Thyroid gland (tissue), 4 donors: ENCODE data around the gene FOXP3.

Experiments used
- POLR2A ChIP-seq, 2 donors: fragments of 450-650 bp; IDR thresholded peaks; one replicate each; pipeline ENCODE4 v1.6.1; 2017; ENCODE audit warnings: antibody characterized with exemption in 2 of 2, mild to moderate bottlenecking in 2 of 2, moderate library complexity in 1 of 2
- TF ChIP-seq, protein P1 (sequence below), 6 experiments: fragments of 200-600 bp in 3 of 6; fragments of 450-650 bp in 3 of 6; sonication (generic) in 3 of 6; IDR thresholded peaks; one replicate each; pipeline ENCODE4 v1.5.1; 2016 to 2019; ENCODE audit warnings: antibody characterized with exemption in 6 of 6, mild to moderate bottlenecking in 2 of 6, inconsistent platforms in 1 of 6, moderate library complexity in 1 of 6

GRCh38 chrX:49203536-49203935 is 61.0 kb downstream of the FOXP3 start:
- no peak for TF ChIP-seq POLR2A (IDR thresholded peaks at IDR 0.05)
- TF ChIP-seq, protein P1, sequence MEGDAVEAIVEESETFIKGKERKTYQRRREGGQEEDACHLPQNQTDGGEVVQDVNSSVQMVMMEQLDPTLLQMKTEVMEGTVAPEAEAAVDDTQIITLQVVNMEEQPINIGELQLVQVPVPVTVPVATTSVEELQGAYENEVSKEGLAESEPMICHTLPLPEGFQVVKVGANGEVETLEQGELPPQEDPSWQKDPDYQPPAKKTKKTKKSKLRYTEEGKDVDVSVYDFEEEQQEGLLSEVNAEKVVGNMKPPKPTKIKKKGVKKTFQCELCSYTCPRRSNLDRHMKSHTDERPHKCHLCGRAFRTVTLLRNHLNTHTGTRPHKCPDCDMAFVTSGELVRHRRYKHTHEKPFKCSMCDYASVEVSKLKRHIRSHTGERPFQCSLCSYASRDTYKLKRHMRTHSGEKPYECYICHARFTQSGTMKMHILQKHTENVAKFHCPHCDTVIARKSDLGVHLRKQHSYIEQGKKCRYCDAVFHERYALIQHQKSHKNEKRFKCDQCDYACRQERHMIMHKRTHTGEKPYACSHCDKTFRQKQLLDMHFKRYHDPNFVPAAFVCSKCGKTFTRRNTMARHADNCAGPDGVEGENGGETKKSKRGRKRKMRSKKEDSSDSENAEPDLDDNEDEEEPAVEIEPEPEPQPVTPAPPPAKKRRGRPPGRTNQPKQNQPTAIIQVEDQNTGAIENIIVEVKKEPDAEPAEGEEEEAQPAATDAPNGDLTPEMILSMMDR (IDR thresholded peaks at IDR 0.05), result no peak
